ENCODE results near the gene NKX3-2. TPM values are rescaled to one million over a fixed set of nuclear protein-coding genes. Genes with fewer than 3 reads are reported as not detected.
A peak's percentile ranks its signal among the peaks of the same experiment; 100 is the strongest.

NKX3-2 gene
- total and polyA plus RNA-seq, 9 of the 15 experiments (the other 6 are each of a cell fraction or from before 2014, with no cell fraction given) = 0.03 to 0.81 (median 0.27) TPM; not detected in 1

- CTCF ChIA-PET (ENCODE audit: low intra/inter-chr PET ratio) = no interaction called here
- no peak overlapping the region for H3K27ac ChIP-seq (ENCODE audit: extremely low read depth, low read depth, low read length)
- H2AFZ ChIP-seq (ENCODE audit: low read depth, low read length) = no peak overlapping the region
- H3K79me2 ChIP-seq (ENCODE audit: control insufficient read depth, insufficient read depth, low read length) = no peaks in the 10 kb centered on the region
- TF ChIP-seq PHF21A (IDR thresholded peaks at IDR 0.05; ENCODE audit: borderline replicate concordance, low read depth) (no peak), ZNF146 (CRISPR knock-in tag; IDR thresholded peaks at IDR 0.05; ENCODE audit: unreplicated experiment) (peak; percentile 93), MITF (IDR thresholded peaks at IDR 0.05) (no peak)
- FAIRE-seq (no peak), ATAC-seq (no peak), DNase-seq (ENCODE audit: extremely low read depth in 1 of 4, low spot score in 3 of 4) (no peak)
- intact Hi-C loops (cut with micrococcal nuclease) (no loop called here), in situ Hi-C loops (cut with MboI) (no loop called here)
- no peaks in the 10 kb centered on the region for H4K20me1 ChIP-seq (replicated peaks; ENCODE audit: control insufficient read depth, insufficient read depth, low read length)
- H3K4me1 ChIP-seq (replicated peaks in 1 of 2; ENCODE audit: control insufficient read depth in 2 of 2, insufficient read depth in 2 of 2, low read length in 2 of 2) = no peaks in the 10 kb centered on the region; a peak in 1 of 5 replicates
- no peaks in the 10 kb centered on the region for H3K9me1 ChIP-seq (ENCODE audit: control insufficient read depth, insufficient read depth, low read length)
- 0% methylated on average over 1 of the region's 1 CpG for WGBS (ENCODE audit: insufficient coverage, low coverage, missing lambda C conversion rate)
- H3K9ac ChIP-seq (ENCODE audit: insufficient read depth in 1 of 2, low read depth in 2 of 2, low read length in 2 of 2) = no peak overlapping the region
- no peak overlapping the region for H3K4me2 ChIP-seq (ENCODE audit: insufficient read depth, low read length)
- no peak overlapping the region for H3K4me3 ChIP-seq
- no TSS peak for BruUV-seq (replicated peaks)
- no peaks in the 10 kb centered on the region for H3K36me3 ChIP-seq (ENCODE audit: control insufficient read depth, insufficient read depth, low read length)
- no peaks in the 10 kb centered on the region for H3K9me3 ChIP-seq (replicated peaks; ENCODE audit: control insufficient read depth, insufficient read depth, low read depth, low read length)
- H3K27me3 ChIP-seq (ENCODE audit: control insufficient read depth in 2 of 2, insufficient read depth in 2 of 2, low read length in 2 of 2) = no peaks in the 10 kb centered on the region; a peak in 2 of 5 replicates
- POLR2A ChIA-PET = no interaction called here
Measured at GRCh38 chr4:13495753-13496152, 48.6 kb downstream of the NKX3-2 start.

- H3K79me2 ChIP-seq (ENCODE audit: control insufficient read depth, insufficient read depth, low read length) = no peaks in the 10 kb centered on the region
- ChIA-PET CTCF (ENCODE audit: low intra/inter-chr PET ratio) (no interaction called here), POLR2A (no interaction called here)
- DNase-seq (ENCODE audit: extremely low read depth in 1 of 4, low spot score in 3 of 4) (no peak), ATAC-seq (no peak), FAIRE-seq (no peak)
- H3K4me3 ChIP-seq = no peak overlapping the region
- H3K4me2 ChIP-seq (ENCODE audit: insufficient read depth, low read length) = no peak overlapping the region
- no peak overlapping the region for H2AFZ ChIP-seq (ENCODE audit: low read depth, low read length)
- no peaks in the 10 kb centered on the region for H3K36me3 ChIP-seq (ENCODE audit: control insufficient read depth, insufficient read depth, low read length)
- in situ Hi-C loops (cut with MboI) = no loop called here
- H3K4me1 ChIP-seq (replicated peaks in 1 of 2; ENCODE audit: control insufficient read depth in 2 of 2, insufficient read depth in 2 of 2, low read length in 2 of 2) = no peaks in the 10 kb centered on the region; a peak in 1 of 5 replicates
- no peaks in the 10 kb centered on the region for H4K20me1 ChIP-seq (replicated peaks; ENCODE audit: control insufficient read depth, insufficient read depth, low read length)
- TF ChIP-seq ZNF316 (IDR thresholded peaks at IDR 0.05) = peak; percentile 28; the same call in 1 of the 2 replicates
- peak; percentile 41; the same call in 1 of the 2 replicates for TF ChIP-seq ELF1 (tag; IDR thresholded peaks at IDR 0.05)
- TF ChIP-seq TRIM24 (IDR thresholded peaks at IDR 0.05) = no peak
- no peak overlapping the region for H3K9ac ChIP-seq (ENCODE audit: insufficient read depth in 1 of 2, low read depth in 2 of 2, low read length in 2 of 2)
- H3K9me1 ChIP-seq (ENCODE audit: control insufficient read depth, insufficient read depth, low read length) = no peaks in the 10 kb centered on the region
- intact Hi-C loops (cut with micrococcal nuclease) = no loop called here
- H3K27me3 ChIP-seq (ENCODE audit: control insufficient read depth in 2 of 2, insufficient read depth in 2 of 2, low read length in 2 of 2) = no peaks in the 10 kb centered on the region; a peak in 2 of 5 replicates
- no TSS peak for BruUV-seq (replicated peaks)
- H3K9me3 ChIP-seq (replicated peaks; ENCODE audit: control insufficient read depth, insufficient read depth, low read depth, low read length) = no peaks in the 10 kb centered on the region
- no peak overlapping the region for H3K27ac ChIP-seq (ENCODE audit: extremely low read depth, low read depth, low read length)
Measured at GRCh38 chr4:13493793-13494192, 50.5 kb downstream of the NKX3-2 start.
